ENCODE data around the gene ABHD10.

- TF ChIP-seq CTCF (IDR thresholded peaks at IDR 0.05) (no peak), POLR2A (IDR thresholded peaks at IDR 0.05) (no peak)
These were observed 49.3 kb upstream of the ABHD10 start for GRCh38 chr3:111929484-111929883.

Measured in right lobe of liver (tissue), 4 donors.